ENCODE results near the gene ARV1.
"Not testable (repeated sequence)": the region's sequence is repeated elsewhere in the genome, so short reads cannot be mapped to it uniquely, and the experiment has no call there.

Gene ARV1

DNA sequence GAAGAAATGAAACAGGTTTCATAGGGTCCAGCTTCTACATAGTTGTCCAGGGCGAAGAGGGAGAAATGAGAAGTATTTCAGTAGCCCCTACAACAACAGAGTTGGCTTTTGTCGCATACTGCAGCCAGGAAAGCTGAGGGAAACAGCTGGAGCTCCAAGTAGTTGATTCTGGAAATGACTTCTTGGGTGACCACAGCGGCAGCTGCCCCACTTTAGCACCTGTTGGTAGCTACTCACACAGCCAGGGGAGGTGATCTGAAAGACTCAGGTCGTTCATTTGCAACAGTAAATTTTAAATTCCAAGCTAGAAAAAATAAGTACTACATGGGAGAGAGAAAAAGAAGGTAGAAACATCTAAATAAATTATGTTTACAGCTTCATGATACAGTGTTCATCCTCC, 2.5 kb upstream of the ARV1 start:
- Histone ChIP-seq H3K4me1 (ENCODE audit: control insufficient read depth, insufficient read depth, low read length) (peaks cover 5% of the 10 kb centered on the region; the same call in 1 of the 2 replicates), H3K27ac (ENCODE audit: low read depth, low read length) (no peak overlapping the region), H3K9me3 (ENCODE audit: control insufficient read depth, insufficient read depth, low read length) (no peaks in the 10 kb centered on the region), H3K36me3 (ENCODE audit: control insufficient read depth, insufficient read depth, low read length) (no peaks in the 10 kb centered on the region; the same call in 1 of the 2 replicates), H3K27me3 (ENCODE audit: control insufficient read depth, insufficient read depth, low read length) (peaks cover 4% of the 10 kb centered on the region), H3K9ac (ENCODE audit: low read depth, low read length) (no peak overlapping the region), H3K4me3 (ENCODE audit: low read depth, low read length) (no peak overlapping the region)

DNA sequence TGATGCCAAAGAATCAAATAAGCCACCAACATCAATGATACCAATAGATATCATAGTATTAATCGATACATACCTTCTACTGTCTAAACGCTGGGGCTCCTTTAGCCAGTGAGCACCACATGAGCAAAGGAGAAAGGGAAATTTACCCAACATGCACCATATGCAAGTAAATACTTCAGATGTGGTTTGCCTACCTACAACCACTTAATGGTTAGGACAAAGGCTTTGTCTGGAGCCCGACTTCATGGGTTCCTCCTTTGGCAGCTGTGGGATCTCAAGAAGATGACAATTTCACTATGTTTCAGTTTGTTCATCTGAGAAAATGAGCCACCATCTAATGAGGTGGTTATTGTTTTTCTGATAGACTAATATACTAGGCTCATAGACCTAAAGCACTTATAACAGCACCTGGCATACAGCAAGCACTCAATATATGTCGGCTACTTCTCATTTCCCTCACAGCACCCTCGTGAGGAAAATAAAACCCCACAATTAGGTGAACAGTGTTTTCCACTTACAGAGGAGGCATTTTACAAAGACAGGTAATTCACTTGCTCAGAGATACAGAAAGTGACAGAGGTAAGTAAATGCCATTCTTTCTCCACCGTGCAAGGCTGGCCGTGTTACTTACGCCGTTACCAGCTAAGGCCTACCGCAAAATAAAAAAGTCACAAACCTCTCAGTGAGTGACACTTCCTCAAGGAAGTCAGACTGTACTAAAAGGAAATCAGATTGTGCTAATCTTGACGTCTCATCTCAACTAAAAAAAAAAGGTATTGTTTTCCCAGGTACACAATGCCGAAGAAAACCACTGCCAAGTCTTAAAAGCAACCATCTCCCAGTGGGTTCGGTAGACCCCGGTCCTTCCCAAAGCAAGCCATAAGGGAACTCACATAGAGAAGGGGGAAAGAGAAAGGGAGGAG, 1.8 kb upstream of the ARV1 start:
- no peak overlapping the region for H3K27ac ChIP-seq (ENCODE audit: low read depth, low read length)
- H3K4me1 ChIP-seq (ENCODE audit: control insufficient read depth, insufficient read depth, low read length), result peaks cover 5% of the 10 kb centered on the region; the same call in 1 of the 2 replicates
- H3K27me3 ChIP-seq (ENCODE audit: control insufficient read depth, insufficient read depth, low read length), result peaks cover 11% of the 10 kb centered on the region
- no peak overlapping the region for H3K9ac ChIP-seq (ENCODE audit: low read depth, low read length)
- no peaks in the 10 kb centered on the region; the same call in 1 of the 2 replicates for H3K36me3 ChIP-seq (ENCODE audit: control insufficient read depth, insufficient read depth, low read length)
- peak overlapping the region; percentile 91 for H3K4me3 ChIP-seq (ENCODE audit: low read depth, low read length)
- no peaks in the 10 kb centered on the region for H3K9me3 ChIP-seq (ENCODE audit: control insufficient read depth, insufficient read depth, low read length)

DNA sequence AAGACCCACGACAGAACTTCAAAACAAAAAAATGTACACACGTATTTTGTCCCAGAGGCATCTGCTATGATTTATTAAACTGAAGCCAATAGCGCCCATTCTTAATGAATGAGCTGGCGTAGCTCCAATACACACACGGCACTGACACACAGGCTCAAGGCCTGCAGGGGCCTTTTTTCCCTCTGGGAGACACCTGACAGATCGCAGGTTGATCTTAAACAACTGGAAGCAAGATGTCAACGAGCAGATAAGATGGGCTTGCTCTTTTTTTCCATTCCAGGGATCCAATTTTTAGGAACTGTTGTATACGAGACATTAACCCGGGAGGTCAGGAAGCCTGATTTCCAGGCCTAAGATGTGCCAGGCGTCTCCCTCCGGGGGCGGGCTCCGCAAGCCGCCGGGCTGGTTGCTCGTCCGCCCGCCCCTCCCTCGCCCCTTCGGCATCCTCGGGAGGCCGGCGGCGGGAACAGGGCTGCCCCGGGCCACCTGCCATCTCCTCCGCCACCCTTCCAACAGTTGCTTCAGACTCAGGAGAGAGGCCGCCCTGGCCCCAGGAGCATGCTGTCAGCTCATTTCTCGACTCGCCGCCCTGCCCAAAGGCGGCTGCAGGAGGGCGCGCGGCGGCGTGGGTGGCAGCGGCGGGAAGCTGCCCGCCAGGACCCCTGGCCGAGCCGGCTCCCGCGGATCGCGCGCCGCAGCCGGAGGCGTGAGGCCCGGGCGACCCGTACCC, 968 bp upstream of the ARV1 start:
- Histone ChIP-seq H3K9me3 (ENCODE audit: control insufficient read depth, insufficient read depth, low read length) (no peaks in the 10 kb centered on the region), H3K36me3 (ENCODE audit: control insufficient read depth, insufficient read depth, low read length) (no peaks in the 10 kb centered on the region; the same call in 1 of the 2 replicates), H3K27ac (ENCODE audit: low read depth, low read length) (no peak overlapping the region), H3K4me1 (ENCODE audit: control insufficient read depth, insufficient read depth, low read length) (peaks cover 5% of the 10 kb centered on the region; the same call in 1 of the 2 replicates), H3K4me3 (ENCODE audit: low read depth, low read length) (peak overlapping the region; percentile 91), H3K9ac (ENCODE audit: low read depth, low read length) (no peak overlapping the region; the same call in 1 of the 2 replicates), H3K27me3 (ENCODE audit: control insufficient read depth, insufficient read depth, low read length) (peaks cover 20% of the 10 kb centered on the region)

DNA sequence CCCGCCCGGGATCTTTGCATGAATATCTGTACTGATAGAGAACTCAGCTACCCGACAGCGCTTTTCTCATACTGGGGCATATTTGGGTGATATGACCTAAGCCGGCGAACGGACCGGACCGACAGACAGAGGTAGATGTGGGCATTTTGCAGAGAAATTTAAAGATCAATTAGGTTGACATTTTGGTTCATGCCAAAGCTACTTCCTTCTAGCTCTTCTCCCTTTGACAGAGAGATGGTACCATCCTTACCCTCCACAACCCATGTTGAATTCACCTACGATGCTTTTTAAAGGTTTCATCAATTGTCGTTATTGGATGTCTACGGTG, 459 bp downstream of the ARV1 start:
- Histone ChIP-seq H3K27me3 (ENCODE audit: control insufficient read depth, insufficient read depth, low read length) (peaks cover 34% of the 10 kb centered on the region), H3K4me1 (ENCODE audit: control insufficient read depth, insufficient read depth, low read length) (peaks cover 10% of the 10 kb centered on the region; the same call in 1 of the 2 replicates)

DNA sequence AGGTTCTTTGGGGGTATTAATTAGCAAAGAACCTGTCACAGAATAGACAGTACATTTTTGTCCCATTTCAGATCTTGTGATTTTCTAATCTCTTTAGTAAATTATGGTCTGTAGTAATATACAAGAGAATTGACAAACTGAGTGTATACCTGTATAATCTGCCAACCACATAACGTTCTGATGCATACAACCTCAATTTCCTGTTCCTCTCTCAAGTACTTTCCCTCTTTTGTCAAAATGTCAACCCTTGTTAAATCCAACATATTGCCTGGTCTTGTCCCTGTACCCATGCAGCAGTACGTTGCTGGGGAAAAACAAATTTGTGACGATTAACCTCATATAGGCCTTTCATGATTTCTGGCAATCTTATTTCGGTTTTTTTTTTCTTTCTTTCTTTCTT, 1.1 kb downstream of the ARV1 start:
- Histone ChIP-seq H3K27me3 (ENCODE audit: control insufficient read depth, insufficient read depth, low read length) (peaks cover 39% of the 10 kb centered on the region), H3K4me3 (ENCODE audit: low read depth, low read length) (peak overlapping the region; percentile 91), H3K9ac (ENCODE audit: low read depth, low read length) (no peak overlapping the region), H3K4me1 (ENCODE audit: control insufficient read depth, insufficient read depth, low read length) (peaks cover 15% of the 10 kb centered on the region), H3K27ac (ENCODE audit: low read depth, low read length) (no peak overlapping the region), H3K36me3 (ENCODE audit: control insufficient read depth, insufficient read depth, low read length) (no peaks in the 10 kb centered on the region; the same call in 1 of the 2 replicates), H3K9me3 (ENCODE audit: control insufficient read depth, insufficient read depth, low read length) (no peaks in the 10 kb centered on the region)

More for the DNA sequence above, 459 bp downstream of the ARV1 start:
- Histone ChIP-seq H3K9ac (ENCODE audit: low read depth, low read length) (no peak overlapping the region), H3K4me3 (ENCODE audit: low read depth, low read length) (peak overlapping the region; percentile 91), H3K27ac (ENCODE audit: low read depth, low read length) (no peak overlapping the region), H3K36me3 (ENCODE audit: control insufficient read depth, insufficient read depth, low read length) (no peaks in the 10 kb centered on the region; the same call in 1 of the 2 replicates), H3K9me3 (ENCODE audit: control insufficient read depth, insufficient read depth, low read length) (no peaks in the 10 kb centered on the region)

DNA sequence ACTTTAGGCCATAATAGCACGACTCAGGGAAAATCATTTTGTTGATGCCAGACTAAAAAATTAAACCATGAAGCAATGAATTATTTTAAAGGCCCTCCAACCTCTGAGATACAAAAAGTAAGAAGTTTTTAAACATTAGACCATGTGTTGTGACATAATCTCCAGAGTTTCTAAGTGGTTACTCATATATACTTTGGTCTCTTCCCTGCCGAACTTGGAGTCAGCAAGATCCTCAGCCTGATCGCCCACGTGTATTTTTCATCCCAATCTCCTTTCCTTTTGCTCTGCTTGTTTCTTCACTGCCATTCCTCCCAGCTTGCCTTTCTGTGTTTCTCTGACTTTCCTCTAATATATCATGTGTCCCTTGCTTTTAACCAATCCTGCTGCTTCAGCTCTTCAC, 3.8 kb downstream of the ARV1 start:
- peaks cover 19% of the 10 kb centered on the region for H3K4me1 ChIP-seq (ENCODE audit: control insufficient read depth, insufficient read depth, low read length)
- H3K9me3 ChIP-seq (ENCODE audit: control insufficient read depth, insufficient read depth, low read length), result no peaks in the 10 kb centered on the region
- H3K4me3 ChIP-seq (ENCODE audit: low read depth, low read length), result no peak overlapping the region
- peaks cover 66% of the 10 kb centered on the region for H3K27me3 ChIP-seq (ENCODE audit: control insufficient read depth, insufficient read depth, low read length)
- H3K27ac ChIP-seq (ENCODE audit: low read depth, low read length), result no peak overlapping the region
- H3K36me3 ChIP-seq (ENCODE audit: control insufficient read depth, insufficient read depth, low read length), result no peaks in the 10 kb centered on the region
- no peak overlapping the region for H3K9ac ChIP-seq (ENCODE audit: low read depth, low read length)

DNA sequence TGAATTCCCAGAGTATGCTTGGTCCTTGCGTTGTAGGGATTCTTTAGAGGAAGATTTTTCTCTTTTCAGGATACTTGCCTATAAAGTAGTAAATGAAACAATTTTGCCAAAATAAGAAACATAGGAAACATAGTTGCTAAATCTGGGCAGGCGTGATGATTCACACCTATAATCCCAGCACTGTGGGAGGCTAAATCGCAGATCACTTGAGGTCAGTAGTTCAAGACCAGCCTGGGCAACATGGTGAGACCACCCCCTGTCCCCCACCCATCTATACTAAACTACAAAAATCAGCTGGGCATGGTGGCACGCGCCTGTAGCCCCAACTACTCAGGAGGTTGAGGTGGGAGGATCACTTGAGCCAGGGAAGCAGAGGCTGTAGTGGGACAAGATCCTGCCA, 4.9 kb downstream of the ARV1 start:
- Histone ChIP-seq H3K27ac (ENCODE audit: low read depth, low read length) (no peak overlapping the region), H3K4me1 (ENCODE audit: control insufficient read depth, insufficient read depth, low read length) (peaks cover 17% of the 10 kb centered on the region), H3K4me3 (ENCODE audit: low read depth, low read length) (no peak overlapping the region), H3K27me3 (ENCODE audit: control insufficient read depth, insufficient read depth, low read length) (peaks cover 67% of the 10 kb centered on the region), H3K9ac (ENCODE audit: low read depth, low read length) (no peak overlapping the region), H3K9me3 (ENCODE audit: control insufficient read depth, insufficient read depth, low read length) (no peaks in the 10 kb centered on the region), H3K36me3 (ENCODE audit: control insufficient read depth, insufficient read depth, low read length) (0 out of 2 replicates have a peak, but pooled peaks cover 5% of the 10 kb centered on the region)

DNA sequence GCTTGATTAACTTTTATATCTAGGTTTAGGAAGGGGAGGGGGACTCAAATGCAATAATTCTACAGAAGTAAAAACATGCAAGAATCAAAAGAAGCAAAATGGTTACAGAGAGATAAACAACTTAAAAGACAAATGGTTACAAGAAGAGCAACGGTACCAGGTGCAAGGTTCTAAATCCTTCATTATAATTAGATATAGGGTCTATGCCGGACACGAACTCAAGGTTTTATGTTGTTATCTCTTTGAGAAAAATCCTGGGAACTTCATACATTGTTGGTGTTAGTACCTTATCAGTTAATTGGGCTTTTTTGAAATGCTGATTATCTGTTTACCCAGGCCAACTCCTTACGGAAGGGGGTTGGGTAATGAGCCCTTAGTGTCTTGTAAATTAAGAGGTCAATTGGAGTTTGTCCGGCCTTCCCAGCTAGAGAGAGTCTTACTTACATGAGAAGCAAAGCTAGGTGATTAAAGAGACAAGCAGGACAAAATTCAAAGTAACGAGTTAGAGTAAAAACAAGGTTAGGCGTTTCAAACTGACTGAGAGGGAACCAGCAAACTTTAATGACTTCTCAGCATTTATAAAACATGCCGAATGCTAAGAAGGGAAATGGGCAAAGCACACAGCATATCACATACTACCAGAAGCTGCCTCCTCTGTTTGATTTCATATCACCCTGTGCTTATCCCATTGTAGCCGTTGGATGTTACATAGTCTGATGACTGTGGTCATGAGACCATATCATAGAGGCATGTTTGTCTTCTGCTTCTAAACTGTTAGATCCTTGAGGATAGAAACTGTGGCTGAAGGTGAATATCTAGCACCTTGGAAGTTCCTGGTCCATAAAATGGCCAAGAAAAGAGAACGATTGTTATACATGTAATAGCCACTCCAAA, 6.0 kb downstream of the ARV1 start:
- not testable (repeated sequence) for H3K36me3 ChIP-seq (ENCODE audit: control insufficient read depth, insufficient read depth, low read length); H3K9ac ChIP-seq (ENCODE audit: low read depth, low read length); H3K9me3 ChIP-seq (ENCODE audit: control insufficient read depth, insufficient read depth, low read length)
- Histone ChIP-seq H3K4me3 (ENCODE audit: low read depth, low read length) (peak overlapping the region; percentile 46), H3K27ac (ENCODE audit: low read depth, low read length) (peak overlapping the region; percentile 64), H3K27me3 (ENCODE audit: control insufficient read depth, insufficient read depth, low read length) (peaks cover 67% of the 10 kb centered on the region), H3K4me1 (ENCODE audit: control insufficient read depth, insufficient read depth, low read length) (peaks cover 17% of the 10 kb centered on the region)

DNA sequence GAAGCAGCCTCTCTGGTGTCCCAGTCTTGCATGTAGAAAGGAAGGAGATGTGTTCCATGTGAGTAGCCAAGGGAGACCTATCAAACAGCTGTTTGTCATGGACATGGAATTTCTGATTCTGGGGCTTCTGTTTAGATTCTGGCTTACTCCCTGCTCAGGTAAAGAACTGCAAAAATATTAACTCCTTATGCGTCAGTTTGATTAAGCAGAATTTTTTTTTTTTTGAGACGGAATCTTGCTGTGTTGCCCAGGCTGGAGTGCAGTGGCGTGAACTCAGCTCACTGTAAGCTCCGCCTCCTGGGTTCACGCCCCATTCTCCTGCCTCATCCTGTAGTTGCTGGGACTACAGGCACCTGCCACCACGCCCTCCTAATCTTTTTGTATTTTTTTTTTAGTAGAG, 6.8 kb downstream of the ARV1 start:
- Histone ChIP-seq H3K36me3 (ENCODE audit: control insufficient read depth, insufficient read depth, low read length) (peaks cover 10% of the 10 kb centered on the region; the same call in 1 of the 2 replicates), H3K4me1 (ENCODE audit: control insufficient read depth, insufficient read depth, low read length) (peaks cover 17% of the 10 kb centered on the region)

DNA sequence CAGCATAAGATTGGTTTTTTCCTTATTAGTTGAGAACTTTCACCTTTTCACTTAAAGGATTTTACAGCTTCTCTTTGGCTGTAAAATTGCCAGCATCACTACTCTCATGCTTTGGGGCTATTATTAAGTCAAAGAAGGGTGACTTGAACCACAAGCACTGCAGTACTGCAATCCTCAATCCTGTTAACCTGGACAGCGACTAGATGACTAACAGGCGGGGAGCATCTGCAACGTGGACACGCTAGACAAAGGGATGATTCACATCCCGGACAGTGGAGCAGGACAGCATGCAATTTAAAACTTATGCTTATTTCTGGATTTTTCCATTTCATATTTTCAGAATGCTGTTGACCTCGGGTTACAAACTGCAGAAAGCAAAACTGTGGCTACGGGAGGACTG, 8.1 kb downstream of the ARV1 start:
- H3K27me3 ChIP-seq (ENCODE audit: control insufficient read depth, insufficient read depth, low read length), result peaks cover 57% of the 10 kb centered on the region
- H3K4me3 ChIP-seq (ENCODE audit: low read depth, low read length), result no peak overlapping the region
- no peak overlapping the region for H3K27ac ChIP-seq (ENCODE audit: low read depth, low read length)
- peaks cover 15% of the 10 kb centered on the region; the same call in 1 of the 2 replicates for H3K36me3 ChIP-seq (ENCODE audit: control insufficient read depth, insufficient read depth, low read length)
- peaks cover 17% of the 10 kb centered on the region for H3K4me1 ChIP-seq (ENCODE audit: control insufficient read depth, insufficient read depth, low read length)
- no peaks in the 10 kb centered on the region for H3K9me3 ChIP-seq (ENCODE audit: control insufficient read depth, insufficient read depth, low read length)
- H3K9ac ChIP-seq (ENCODE audit: low read depth, low read length), result no peak overlapping the region

More for the DNA sequence above, 6.8 kb downstream of the ARV1 start:
- Histone ChIP-seq H3K27ac (ENCODE audit: low read depth, low read length) (no peak overlapping the region), H3K4me3 (ENCODE audit: low read depth, low read length) (no peak overlapping the region), H3K9ac (ENCODE audit: low read depth, low read length) (no peak overlapping the region), H3K9me3 (ENCODE audit: control insufficient read depth, insufficient read depth, low read length) (no peaks in the 10 kb centered on the region), H3K27me3 (ENCODE audit: control insufficient read depth, insufficient read depth, low read length) (peaks cover 67% of the 10 kb centered on the region)
